Stimulated activated naive CD4-positive, alpha-beta T cell (primary cell): ENCODE results near the gene HUNK.

Experiments
- DNase-seq, 6 experiments: peaks; one replicate each; lab custom pipeline; 2025; lab: John Stamatoyannopoulos, UW

The HUNK gene

GRCh38 chr21:31959881-31960280 lies 87.1 kb downstream of the HUNK start:
- DNase-seq, result no peak

- no peak for DNase-seq
Observed at GRCh38 chr21:31961027-31961426, 88.2 kb downstream of the HUNK start.

- DNase-seq, result no peak
Observed at GRCh38 chr21:31961704-31962103, 88.9 kb downstream of the HUNK start.

DNA sequence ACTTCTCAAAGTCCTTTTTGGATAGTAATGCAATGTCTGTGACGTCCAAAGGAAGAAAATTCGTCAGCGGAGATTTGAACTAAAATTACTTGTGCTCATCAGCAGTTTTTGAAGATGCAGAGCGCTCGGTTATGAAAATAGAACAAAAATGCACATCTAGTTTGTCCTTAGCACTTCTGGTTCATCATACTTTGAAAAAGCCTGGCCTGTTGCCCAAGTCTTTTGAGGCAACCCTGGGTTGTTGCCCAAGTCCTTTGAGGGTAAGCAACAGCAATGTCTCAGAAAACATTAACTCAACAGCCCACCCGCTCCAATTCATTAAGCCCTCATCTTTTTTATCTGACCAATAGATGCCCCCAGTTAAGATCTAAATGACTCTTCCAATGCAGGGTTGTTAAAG lies 91.9 kb downstream of the HUNK start:
- no peak for DNase-seq

DNA sequence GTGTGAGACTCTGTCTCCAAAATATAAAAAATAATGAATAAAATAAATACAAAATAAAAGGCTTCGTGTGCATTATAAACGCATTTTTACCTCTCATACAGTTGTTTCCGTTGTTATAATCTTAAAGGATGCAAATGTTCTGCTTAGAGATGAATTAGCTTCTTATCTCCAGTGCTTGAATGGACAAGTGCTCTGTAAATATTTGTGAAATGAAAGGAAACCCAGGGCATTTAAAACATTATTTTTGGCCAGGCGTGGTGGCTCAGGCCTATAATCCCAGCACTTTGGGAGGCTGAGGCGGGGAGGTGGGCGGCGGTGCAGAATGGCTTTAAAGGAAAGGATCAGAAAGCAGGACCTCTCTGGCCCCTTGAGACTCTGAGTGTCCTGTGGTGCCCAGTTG lies 94.5 kb downstream of the HUNK start:
- DNase-seq, result no peak

DNA sequence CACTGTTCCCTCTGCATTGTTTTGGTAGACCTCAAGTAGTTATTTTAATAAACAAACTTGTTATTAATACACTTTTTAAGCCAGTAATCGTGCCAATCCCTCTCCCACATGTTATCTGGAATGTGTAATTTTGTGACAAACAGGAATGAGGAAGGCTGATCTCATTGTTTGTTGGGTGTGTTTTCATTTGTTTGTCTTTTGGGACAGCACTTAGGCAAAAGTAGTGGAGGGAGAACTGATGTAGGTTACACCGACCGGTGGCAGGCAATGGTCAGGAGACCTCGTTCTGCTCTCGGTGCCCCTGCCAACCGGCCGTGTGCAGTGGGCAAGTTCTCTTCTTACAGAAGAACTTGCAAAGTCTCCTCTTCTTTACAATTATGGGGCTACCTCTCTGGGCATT lies 99.8 kb downstream of the HUNK start:
- DNase-seq, result no peak

GRCh38 chr21:31973402-31973944 lies 100.7 kb downstream of the HUNK start:
- no peak for DNase-seq

- peak in 1 of 6 experiments; percentile 9 for DNase-seq
Observed at GRCh38 chr21:31974454-31974985, 101.7 kb downstream of the HUNK start.

DNA sequence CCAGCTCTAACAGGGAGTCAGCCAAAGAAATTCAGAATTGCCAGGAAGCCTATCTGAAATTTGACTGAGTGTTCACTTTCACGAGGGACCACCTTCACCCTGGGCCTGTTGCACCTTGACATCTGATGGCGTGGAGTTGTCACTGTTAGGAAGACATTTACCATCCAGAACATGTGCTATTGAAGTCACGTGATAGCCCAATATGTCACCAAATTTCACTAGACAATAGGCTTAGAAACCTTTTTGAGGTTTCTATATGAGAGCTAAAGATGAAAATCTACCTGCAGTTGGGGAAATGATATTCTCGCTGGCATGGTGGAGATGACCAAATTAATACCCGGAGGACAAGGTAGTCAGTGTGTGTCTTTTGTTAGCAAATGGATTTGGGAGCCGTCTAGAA lies 102.7 kb downstream of the HUNK start:
- no peak for DNase-seq

GRCh38 chr21:31977816-31978215 lies 105.0 kb downstream of the HUNK start:
- no peak for DNase-seq

GRCh38 chr21:31983120-31983519 lies 110.3 kb downstream of the HUNK start:
- no peak for DNase-seq

DNA sequence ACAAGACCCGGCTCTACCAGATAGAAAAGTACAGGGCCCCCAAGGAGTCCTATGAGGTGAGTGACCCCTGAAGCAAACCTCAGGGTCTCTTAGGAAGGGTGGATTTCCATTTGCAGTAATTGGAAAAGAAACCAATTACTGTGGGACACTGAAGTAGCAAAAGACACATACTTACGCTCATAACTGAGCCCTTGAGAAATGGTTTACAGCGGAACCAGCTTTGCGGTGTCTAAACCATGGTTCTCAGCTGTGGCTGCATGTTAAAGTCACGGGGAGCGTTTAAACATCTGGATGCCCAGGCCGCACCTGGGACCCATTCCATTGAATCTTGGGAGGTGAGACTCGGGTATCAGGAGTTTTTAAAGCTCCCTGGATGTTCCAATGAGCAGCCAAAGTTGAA lies 110.7 kb downstream of the HUNK start:
- DNase-seq, result no peak

GRCh38 chr21:31985398-31985797 lies 112.6 kb downstream of the HUNK start:
- no peak for DNase-seq

DNA sequence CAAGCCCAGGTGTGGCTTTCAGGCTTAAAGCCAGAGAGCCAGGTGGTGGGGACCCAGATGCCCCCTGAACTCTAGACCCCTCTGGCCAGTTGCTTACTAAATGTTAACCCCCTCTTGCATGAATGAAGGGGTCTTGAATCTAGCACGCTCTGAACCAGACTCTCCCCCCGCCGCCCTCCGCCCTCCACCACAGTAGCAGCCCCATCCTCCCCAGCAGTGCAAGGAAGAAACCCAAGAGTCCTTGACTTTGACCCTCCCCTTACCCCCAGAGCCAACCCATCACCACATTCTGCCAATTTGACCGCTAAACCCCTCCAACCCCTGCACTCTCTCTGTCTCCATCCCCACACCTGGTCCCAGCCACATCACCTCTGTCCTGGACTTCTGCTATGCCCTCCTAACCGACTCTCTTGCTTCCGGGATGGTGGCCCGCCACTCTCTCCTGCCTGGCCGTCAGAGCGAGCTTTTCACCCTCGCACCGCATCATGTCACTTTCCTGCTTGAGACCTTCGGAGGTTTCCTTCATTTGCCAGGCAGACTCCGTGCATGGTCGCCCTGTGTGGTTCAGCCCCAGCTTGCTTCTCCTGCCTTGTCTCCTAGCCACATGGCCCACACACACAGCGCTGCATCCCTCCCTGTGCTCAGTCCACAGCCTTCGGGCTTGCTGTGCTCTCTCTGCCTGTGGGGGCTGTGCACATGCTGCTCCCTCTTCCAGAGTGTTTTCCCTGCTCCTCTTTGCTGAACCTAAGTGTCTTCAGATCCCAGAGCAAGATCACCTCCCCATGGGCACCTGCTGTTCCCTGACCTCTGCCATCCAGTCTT lies 113.4 kb downstream of the HUNK start:
- DNase-seq, result no peak

GRCh38 chr21:31987696-31988095 lies 114.9 kb downstream of the HUNK start:
- DNase-seq, result no peak

GRCh38 chr21:31988492-31989290 lies 115.9 kb downstream of the HUNK start:
- DNase-seq, result no peak

GRCh38 chr21:31991356-31992331 lies 118.8 kb downstream of the HUNK start:
- no peak for DNase-seq

- DNase-seq, result no peak
Observed at GRCh38 chr21:31992391-31992790, 119.6 kb downstream of the HUNK start.

GRCh38 chr21:31993826-31994825 lies 121.3 kb downstream of the HUNK start:
- no peak for DNase-seq

- no peak for DNase-seq
Observed at GRCh38 chr21:31997191-31997590, 124.4 kb downstream of the HUNK start.
